DND-41 (cell line): Measurements from ENCODE around the gene CKAP2L.

Experiments
- CTCF ChIP-seq: IDR thresholded peaks from 2 replicates; pipeline ENCODE4 v1.5.1; 2012; ENCODE audit warnings: borderline replicate concordance, low read length, moderate library complexity, mild to moderate bottlenecking; ENCODE audit not compliant: poor library complexity, severe bottlenecking; ENCODE audit errors: extremely low read depth
- EZH2 ChIP-seq: IDR thresholded peaks from 3 replicates; pipeline ENCODE4 v1.6.1; 2012; ENCODE audit warnings: borderline replicate concordance, low read depth, mild to moderate bottlenecking, moderate library complexity, low read length, inconsistent platforms; ENCODE audit not compliant: severe bottlenecking

DNA sequence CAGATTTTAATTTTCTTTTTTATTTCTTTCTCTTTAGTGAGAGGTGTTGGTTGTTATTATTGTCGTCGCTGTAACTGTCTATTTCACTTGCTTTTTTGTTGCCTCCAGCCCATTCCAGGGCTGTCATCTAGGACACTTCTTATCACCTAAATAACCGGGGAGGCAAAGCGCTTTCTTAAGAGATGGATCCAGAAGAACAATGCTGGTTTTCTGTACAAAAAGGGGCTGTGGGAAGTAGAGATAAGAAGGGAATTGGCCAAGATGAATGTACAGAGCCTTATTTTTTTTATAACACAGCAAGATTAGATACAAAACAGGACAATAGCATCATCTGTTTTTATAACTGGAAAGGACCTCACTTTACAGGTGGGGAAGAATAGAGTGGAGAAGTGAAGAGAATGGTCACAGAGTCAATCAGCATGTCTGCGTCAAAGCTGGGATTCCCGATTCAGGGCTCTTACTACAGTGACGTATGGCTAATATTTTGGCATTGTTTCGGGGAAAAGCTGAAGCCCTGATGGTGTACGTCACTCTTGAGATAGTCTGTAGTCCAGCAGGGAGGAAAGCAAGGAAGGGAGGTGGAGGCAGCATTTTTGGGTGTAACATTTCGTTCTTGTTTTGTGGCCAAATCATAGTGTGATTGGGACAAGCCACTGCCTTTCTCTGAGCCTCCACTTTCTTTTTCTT is 49.0 kb upstream of the CKAP2L start:
- TF ChIP-seq CTCF (no peak), EZH2 (no peak)
